ENCODE data around the gene PRRT4.

PRRT4 gene

GRCh38 chr7:128360359-128360678, 1.2 kb downstream of the PRRT4 start:
- ChIA-PET CTCF (interaction anchor here (1.1 kb wide), 1 partner anchor 27 kb away, joined by 4 read pairs; no protein-coding TSS in a partner anchor), POLR2A (ENCODE audit: low non-redundant PET) (no interaction called here)
- H3K27ac ChIP-seq, result peak overlapping the region; percentile 63
- no peak for TF ChIP-seq CTCF (conservative IDR thresholded peaks at IDR 0.05; ENCODE audit: low read depth)
- no peak for DNase-seq (ENCODE audit: low spot score)

- peak overlapping the region; percentile 63 for H3K27ac ChIP-seq
- ChIA-PET POLR2A (ENCODE audit: low non-redundant PET) (no interaction called here), CTCF (interaction anchor here (1.1 kb wide), 1 partner anchor 28 kb away, joined by 4 read pairs; no protein-coding TSS in a partner anchor)
- no peak for TF ChIP-seq CTCF (conservative IDR thresholded peaks at IDR 0.05; ENCODE audit: low read depth)
- no peak for DNase-seq (ENCODE audit: low spot score)
Measured at GRCh38 chr7:128359939-128360338, 1.6 kb downstream of the PRRT4 start.

- peak overlapping the region; percentile 63 for H3K27ac ChIP-seq
- ChIA-PET POLR2A (ENCODE audit: low non-redundant PET) (no interaction called here), CTCF (no interaction called here)
- TF ChIP-seq CTCF (conservative IDR thresholded peaks at IDR 0.05; ENCODE audit: low read depth), result no peak
- DNase-seq (ENCODE audit: low spot score), result no peak
Measured at GRCh38 chr7:128359336-128359735, 2.2 kb downstream of the PRRT4 start.

GRCh38 chr7:128358233-128358632, 3.3 kb downstream of the PRRT4 start:
- no peak overlapping the region for H3K27ac ChIP-seq
- no peak for DNase-seq (ENCODE audit: low spot score)
- ChIA-PET POLR2A (ENCODE audit: low non-redundant PET) (no interaction called here), CTCF (interaction anchor here (0.6 to 1.6 kb wide), 3 partner anchors 15 to 808 kb away, joined by 3 to 4 read pairs (median 3); partner anchors contain the start of gene RBM28)
- TF ChIP-seq CTCF (conservative IDR thresholded peaks at IDR 0.05; ENCODE audit: low read depth), result no peak

- ChIA-PET CTCF (interaction anchor here (1.3 kb wide), 1 partner anchor 10 kb away, joined by 6 read pairs; no protein-coding TSS in a partner anchor), POLR2A (ENCODE audit: low non-redundant PET) (no interaction called here)
- no peak for DNase-seq (ENCODE audit: low spot score)
- H3K27ac ChIP-seq, result peak overlapping the region; percentile 7; the same call in 1 of the 2 replicates
- TF ChIP-seq CTCF (conservative IDR thresholded peaks at IDR 0.05; ENCODE audit: low read depth), result no peak
Measured at GRCh38 chr7:128357217-128357613, 4.3 kb downstream of the PRRT4 start.

- no peak overlapping the region for H3K27ac ChIP-seq
- ChIA-PET POLR2A (ENCODE audit: low non-redundant PET) (no interaction called here), CTCF (interaction anchor here (1.3 kb wide), 1 partner anchor 9 kb away, joined by 6 read pairs; no protein-coding TSS in a partner anchor)
- no peak for DNase-seq (ENCODE audit: low spot score)
- no peak for TF ChIP-seq CTCF (conservative IDR thresholded peaks at IDR 0.05; ENCODE audit: low read depth)
Measured at GRCh38 chr7:128356546-128357216, 4.8 kb downstream of the PRRT4 start.
